Measurements from ENCODE around the gene TENM4.

Gene TENM4

GRCh38 chr11:78772186-78772585, 668.6 kb downstream of the TENM4 start:
- DNase-seq, result no peak

- DNase-seq, result no peak
These were observed 669.9 kb downstream of the TENM4 start for GRCh38 chr11:78770931-78771330.

GRCh38 chr11:78768971-78769370, 671.9 kb downstream of the TENM4 start:
- no peak for DNase-seq

- DNase-seq, result no peak
These were observed 672.5 kb downstream of the TENM4 start for GRCh38 chr11:78768345-78768744.

- no peak for DNase-seq
These were observed 673.5 kb downstream of the TENM4 start for GRCh38 chr11:78767027-78767932.

GRCh38 chr11:78764946-78765345, 675.9 kb downstream of the TENM4 start:
- no peak for DNase-seq

GRCh38 chr11:78763664-78764063, 677.2 kb downstream of the TENM4 start:
- no peak for DNase-seq

- no peak for DNase-seq
These were observed 678.7 kb downstream of the TENM4 start for GRCh38 chr11:78762105-78762504.

GRCh38 chr11:78759071-78759470, 681.8 kb downstream of the TENM4 start:
- no peak for DNase-seq

GRCh38 chr11:78753297-78753696, 687.5 kb downstream of the TENM4 start:
- no peak for DNase-seq

- no peak for DNase-seq
These were observed 688.3 kb downstream of the TENM4 start for GRCh38 chr11:78752494-78752893.

GRCh38 chr11:78748918-78749690, 691.7 kb downstream of the TENM4 start:
- DNase-seq, result no peak

- no peak for DNase-seq
These were observed 695.9 kb downstream of the TENM4 start for GRCh38 chr11:78744949-78745348.

GRCh38 chr11:78744202-78744601, 696.6 kb downstream of the TENM4 start:
- DNase-seq, result no peak

- no peak for DNase-seq
These were observed 698.4 kb downstream of the TENM4 start for GRCh38 chr11:78742430-78742829.

GRCh38 chr11:78741741-78742140, 699.1 kb downstream of the TENM4 start:
- no peak for DNase-seq

GRCh38 chr11:78740199-78741071, 700.4 kb downstream of the TENM4 start:
- no peak for DNase-seq

GRCh38 chr11:78737891-78738290, 702.9 kb downstream of the TENM4 start:
- no peak for DNase-seq

- DNase-seq, result no peak
These were observed 703.5 kb downstream of the TENM4 start for GRCh38 chr11:78737301-78737700.

GRCh38 chr11:78735711-78736110, 705.1 kb downstream of the TENM4 start:
- DNase-seq, result no peak

- no peak for DNase-seq
These were observed 707.8 kb downstream of the TENM4 start for GRCh38 chr11:78733031-78733430.

- no peak for DNase-seq
These were observed 708.6 kb downstream of the TENM4 start for GRCh38 chr11:78732246-78732645.

GRCh38 chr11:78731027-78731426, 709.8 kb downstream of the TENM4 start:
- DNase-seq, result no peak

Data from right kidney (tissue), 1 donor.